HEK293T (cell line): ENCODE results near the gene HIVEP2.

Experiments
- ARNT ChIP-seq: fragments of 450-650 bp; IDR thresholded peaks from 2 replicates; pipeline ENCODE4 v1.6.1; 2017; ENCODE audit warnings: mild to moderate bottlenecking
- BHLHE40 ChIP-seq: fragments of 450-650 bp; IDR thresholded peaks from 2 replicates; pipeline ENCODE4 v1.6.1; 2016; ENCODE audit warnings: mild to moderate bottlenecking, moderate library complexity, borderline replicate concordance
- CTBP1 ChIP-seq: fragments of 450-650 bp; IDR thresholded peaks from 2 replicates; pipeline ENCODE4 v1.6.1; 2016; ENCODE audit warnings: borderline replicate concordance
- ELF4 ChIP-seq: fragments of 450-650 bp; IDR thresholded peaks from 2 replicates; pipeline ENCODE4 v1.6.1; 2017; ENCODE audit warnings: antibody characterized with exemption
- FOXA1 ChIP-seq: fragments of 450-650 bp; IDR thresholded peaks from 2 replicates; pipeline ENCODE4 v1.6.1; 2016; ENCODE audit warnings: mild to moderate bottlenecking
- FOXK2 ChIP-seq: fragments of 450-650 bp; IDR thresholded peaks from 2 replicates; pipeline ENCODE4 v1.6.1; 2016; ENCODE audit warnings: mild to moderate bottlenecking
- FOXM1 ChIP-seq: fragments of 450-650 bp; IDR thresholded peaks from 2 replicates; pipeline ENCODE4 v1.6.1; 2017; ENCODE audit warnings: mild to moderate bottlenecking, borderline replicate concordance
- HDGF ChIP-seq: fragments of 450-650 bp; IDR thresholded peaks from 2 replicates; pipeline ENCODE4 v1.6.1; 2017; ENCODE audit warnings: antibody characterized with exemption, borderline replicate concordance
- L3MBTL2 ChIP-seq: fragments of 450-650 bp; conservative IDR thresholded peaks from 2 replicates; pipeline ENCODE4 v1.6.1; 2016; ENCODE audit warnings: mild to moderate bottlenecking
- NFRKB ChIP-seq: fragments of 450-650 bp; IDR thresholded peaks from 2 replicates; pipeline ENCODE4 v1.6.1; 2016; ENCODE audit warnings: mild to moderate bottlenecking, moderate library complexity
- SP1 ChIP-seq: fragments of 450-650 bp; IDR thresholded peaks from 2 replicates; pipeline ENCODE4 v1.6.1; 2017
- SUZ12 ChIP-seq: fragments of 450-650 bp; IDR thresholded peaks from 2 replicates; pipeline ENCODE4 v1.6.1; 2016; ENCODE audit warnings: mild to moderate bottlenecking
- TARDBP ChIP-seq: fragments of 450-650 bp; IDR thresholded peaks from 2 replicates; pipeline ENCODE4 v1.6.1; 2016

GRCh38 chr6:142773324-142773723 lies 171.7 kb downstream of the HIVEP2 start:
- TF ChIP-seq BHLHE40, result no peak
- no peak for TF ChIP-seq HDGF
- no peak for TF ChIP-seq FOXM1
- TF ChIP-seq TARDBP, result no peak
- no peak for TF ChIP-seq FOXA1
- TF ChIP-seq ARNT, result no peak
- TF ChIP-seq SUZ12, result no peak
- TF ChIP-seq SP1, result no peak
- no peak for TF ChIP-seq L3MBTL2
- TF ChIP-seq ELF4, result no peak
- TF ChIP-seq NFRKB, result no peak
- no peak for TF ChIP-seq FOXK2
- no peak for TF ChIP-seq CTBP1
